Trophoblast cell (in vitro differentiated cells and primary cell): Measurements from ENCODE around the gene BLNK.
A peak's percentile ranks its signal among the peaks of the same experiment; 100 is the strongest.

Source experiments
- DNase-seq, 2 donors: peaks; one replicate each; pipeline ENCODE4 v3.0.0-alpha.2; 2016
- H2AFZ ChIP-seq: 2 replicates; pipeline ENCODE4 v1.6.1; 2013; ENCODE audit warnings: low read length, moderate library complexity, mild to moderate bottlenecking; ENCODE audit not compliant: insufficient read depth, poor library complexity
- H2AK5ac ChIP-seq: 2 replicates; pipeline ENCODE4 v1.6.1; 2013; ENCODE audit warnings: mild to moderate bottlenecking, low read length
- H2BK120ac ChIP-seq: 2 replicates; pipeline ENCODE4 v1.6.1; 2013; ENCODE audit warnings: low read length, mild to moderate bottlenecking, moderate library complexity; ENCODE audit not compliant: insufficient read depth, poor library complexity
- H2BK12ac ChIP-seq: 2 replicates; pipeline ENCODE4 v1.6.1; 2013; ENCODE audit warnings: mild to moderate bottlenecking, low read length, moderate library complexity
- H2BK5ac ChIP-seq: 2 replicates; pipeline ENCODE4 v1.6.1; 2013; ENCODE audit warnings: low read length, low read depth, moderate library complexity, mild to moderate bottlenecking; ENCODE audit not compliant: poor library complexity
- H3K14ac ChIP-seq: 2 replicates; pipeline ENCODE4 v1.6.1; 2013; ENCODE audit warnings: mild to moderate bottlenecking, low read length
- H3K18ac ChIP-seq: 2 replicates; pipeline ENCODE4 v1.6.1; 2013; ENCODE audit warnings: mild to moderate bottlenecking, low read length
- H3K23ac ChIP-seq: 2 replicates; pipeline ENCODE4 v1.6.1; 2013; ENCODE audit warnings: low read length
- H3K27ac ChIP-seq: 2 replicates; pipeline ENCODE4 v1.5.1; 2013; ENCODE audit warnings: low read depth, mild to moderate bottlenecking, inconsistent platforms, low read length, moderate library complexity
- H3K27me3 ChIP-seq: 2 replicates; pipeline ENCODE4 v1.6.1; 2013; ENCODE audit warnings: inconsistent platforms, mild to moderate bottlenecking, low read length, moderate library complexity; ENCODE audit not compliant: insufficient read depth
- H3K36me3 ChIP-seq, 2 experiments: 1 replicate in 1 of 2; 2 replicates in 1 of 2; pipeline ENCODE4 v1.6.1; 2013; ENCODE audit warnings: low read length in 2 of 2, mild to moderate bottlenecking in 2 of 2, moderate library complexity in 1 of 2; ENCODE audit not compliant: insufficient read depth in 2 of 2, control insufficient read depth in 1 of 2
- H3K4ac ChIP-seq: 2 replicates; pipeline ENCODE4 v1.6.1; 2013; ENCODE audit warnings: low read depth, mild to moderate bottlenecking, low read length, moderate library complexity
- H3K4me1 ChIP-seq, 2 experiments: 1 replicate in 1 of 2; 2 replicates in 1 of 2; pipeline ENCODE4 v1.6.1; 2013; ENCODE audit warnings: low read length in 2 of 2, mild to moderate bottlenecking in 2 of 2, moderate library complexity in 1 of 2; ENCODE audit not compliant: insufficient read depth in 2 of 2, control insufficient read depth in 1 of 2
- H3K4me2 ChIP-seq: 2 replicates; pipeline ENCODE4 v1.6.1; 2013; ENCODE audit warnings: inconsistent platforms, mild to moderate bottlenecking, low read length, moderate library complexity
- H3K4me3 ChIP-seq: 2 replicates; pipeline ENCODE4 v1.5.1; 2013; ENCODE audit warnings: mild to moderate bottlenecking, low read depth, low read length, inconsistent platforms
- H3K79me1 ChIP-seq: one replicate; pipeline ENCODE4 v1.6.1; 2013; ENCODE audit warnings: low read length
- H3K79me2 ChIP-seq: 2 replicates; pipeline ENCODE4 v1.6.1; 2013; ENCODE audit warnings: low read length, mild to moderate bottlenecking; ENCODE audit not compliant: control insufficient read depth, insufficient read depth, poor library complexity
- H3K9ac ChIP-seq: 2 replicates; pipeline ENCODE4 v1.6.1; 2013; ENCODE audit warnings: mild to moderate bottlenecking, low read length
- H3K9me3 ChIP-seq: 2 replicates; pipeline ENCODE4 v1.6.1; 2013; ENCODE audit warnings: low read depth, mild to moderate bottlenecking, control low read depth, inconsistent platforms, low read length; ENCODE audit not compliant: insufficient read depth
- H4K12ac ChIP-seq: 2 replicates; pipeline ENCODE4 v1.6.1; 2013; ENCODE audit warnings: low read depth, mild to moderate bottlenecking, low read length, moderate library complexity
- H4K8ac ChIP-seq: 2 replicates; pipeline ENCODE4 v1.6.1; 2013; ENCODE audit warnings: low read depth, mild to moderate bottlenecking, low read length, moderate library complexity
- H4K91ac ChIP-seq: one replicate; pipeline ENCODE4 v1.6.1; 2013; ENCODE audit warnings: low read depth, mild to moderate bottlenecking, low read length, moderate library complexity
- WGBS: extraction: QIAGEN DNeasy Blood & Tissue Kit; methylation state at CpG from one replicate; pipeline ENCODE4 v1.1.7; 2013; ENCODE audit warnings: missing lambda C conversion rate; ENCODE audit not compliant: insufficient read length, insufficient coverage; ENCODE audit errors: extremely low coverage; 5-methylcytosine and 5-hydroxymethylcytosine counted together

Gene BLNK

GRCh38 chr10:96233959-96234358 is 37.4 kb downstream of the BLNK start:
- H3K4me3 ChIP-seq = no peak overlapping the region
- no peak overlapping the region for H4K91ac ChIP-seq
- H3K4me2 ChIP-seq = no peak overlapping the region
- peaks cover 0 to 2% of the 10 kb centered on the region in 2 experiments for H3K36me3 ChIP-seq
- no peak overlapping the region for H3K27ac ChIP-seq
- no peaks in the 10 kb centered on the region for H3K79me1 ChIP-seq
- no peak overlapping the region for H4K8ac ChIP-seq
- no peak overlapping the region for H3K23ac ChIP-seq
- H4K12ac ChIP-seq = no peak overlapping the region
- H3K79me2 ChIP-seq = no peaks in the 10 kb centered on the region
- H2AFZ ChIP-seq = no peak overlapping the region
- H2BK12ac ChIP-seq = no peak overlapping the region
- no peak overlapping the region for H2AK5ac ChIP-seq
- no peaks in the 10 kb centered on the region for H3K4me1 ChIP-seq
- no peak overlapping the region for H3K18ac ChIP-seq
- H2BK5ac ChIP-seq = no peak overlapping the region
- no CpG with 5 or more reads among the region's 2 CpGs for WGBS
- no peak overlapping the region for H3K4ac ChIP-seq
- peaks cover 2% of the 10 kb centered on the region for H3K9me3 ChIP-seq
- H3K27me3 ChIP-seq = no peaks in the 10 kb centered on the region
- no peak for DNase-seq
- no peak overlapping the region for H2BK120ac ChIP-seq
- H3K9ac ChIP-seq = no peak overlapping the region
- H3K14ac ChIP-seq = no peak overlapping the region

- WGBS = no CpG with 5 or more reads among the region's 6 CpGs
- Histone ChIP-seq H3K9me3 (peaks cover 2% of the 10 kb centered on the region), H3K79me1 (no peaks in the 10 kb centered on the region), H3K9ac (no peak overlapping the region), H3K4me1 (no peaks in the 10 kb centered on the region), H2BK5ac (no peak overlapping the region), H3K14ac (no peak overlapping the region), H3K79me2 (no peaks in the 10 kb centered on the region), H3K23ac (no peak overlapping the region), H4K8ac (no peak overlapping the region), H3K18ac (no peak overlapping the region), H3K4ac (no peak overlapping the region), H4K12ac (peak overlapping the region; percentile 32), H2BK120ac (no peak overlapping the region), H2BK12ac (no peak overlapping the region), H3K4me2 (no peak overlapping the region), H3K27me3 (no peaks in the 10 kb centered on the region), H2AFZ (no peak overlapping the region), H4K91ac (no peak overlapping the region), H3K36me3 (no peaks in the 10 kb centered on the region), H3K27ac (no peak overlapping the region), H2AK5ac (no peak overlapping the region), H3K4me3 (no peak overlapping the region)
- DNase-seq = no peak
Measured at GRCh38 chr10:96230527-96230926, 40.8 kb downstream of the BLNK start.

GRCh38 chr10:96229568-96230030 is 41.8 kb downstream of the BLNK start:
- Histone ChIP-seq H3K14ac (no peak overlapping the region), H2AFZ (no peak overlapping the region), H3K79me2 (no peaks in the 10 kb centered on the region), H4K91ac (no peak overlapping the region), H2BK5ac (no peak overlapping the region), H3K27ac (no peak overlapping the region), H2AK5ac (no peak overlapping the region), H3K9me3 (peaks cover 2% of the 10 kb centered on the region), H4K12ac (no peak overlapping the region), H3K18ac (no peak overlapping the region), H2BK120ac (no peak overlapping the region), H3K4me3 (no peak overlapping the region), H3K23ac (no peak overlapping the region), H2BK12ac (no peak overlapping the region), H3K4ac (no peak overlapping the region), H3K9ac (no peak overlapping the region), H3K27me3 (no peaks in the 10 kb centered on the region), H3K36me3 (no peaks in the 10 kb centered on the region), H3K4me1 (no peaks in the 10 kb centered on the region), H3K79me1 (no peaks in the 10 kb centered on the region), H3K4me2 (no peak overlapping the region), H4K8ac (no peak overlapping the region)
- peak; percentile 67 to 86 for DNase-seq
- WGBS = no CpG with 5 or more reads among the region's 7 CpGs

DNA sequence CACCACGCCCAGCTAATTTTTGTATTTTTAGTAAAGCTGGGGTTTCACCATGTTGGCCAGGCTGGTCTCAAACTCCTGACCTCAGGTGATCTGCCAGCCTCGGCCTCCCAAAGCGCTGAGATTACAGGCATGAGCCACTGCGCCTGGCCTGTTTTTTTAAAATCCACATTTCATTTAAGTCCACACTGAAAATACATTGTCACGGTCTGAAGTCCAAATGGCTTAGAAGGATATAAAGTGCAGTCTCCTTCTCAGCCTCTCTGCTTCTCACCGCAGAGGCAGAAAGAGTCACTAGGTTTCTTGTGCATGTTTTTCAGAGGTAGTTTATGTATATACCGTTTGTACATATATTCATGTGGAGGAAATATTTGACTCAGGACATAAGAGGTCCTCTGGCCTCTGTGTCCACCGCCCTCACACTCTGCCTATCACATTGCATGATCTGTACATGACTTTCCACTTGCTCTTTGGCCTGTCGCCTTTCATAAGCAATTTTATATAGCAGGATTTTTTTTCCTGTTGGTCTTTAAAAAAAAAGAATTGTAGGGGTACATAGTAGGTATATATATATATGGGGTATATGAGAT is 42.9 kb downstream of the BLNK start:
- no peak overlapping the region for H3K4me2 ChIP-seq
- H2BK5ac ChIP-seq = no peak overlapping the region
- no peak for DNase-seq
- no peak overlapping the region for H2BK12ac ChIP-seq
- H4K12ac ChIP-seq = no peak overlapping the region
- no peak overlapping the region for H4K91ac ChIP-seq
- no peak overlapping the region for H4K8ac ChIP-seq
- no peak overlapping the region for H2AFZ ChIP-seq
- H3K79me1 ChIP-seq = no peaks in the 10 kb centered on the region
- no peak overlapping the region for H3K27ac ChIP-seq
- no CpG with 5 or more reads among the region's 9 CpGs for WGBS
- H2BK120ac ChIP-seq = no peak overlapping the region
- H3K27me3 ChIP-seq = no peaks in the 10 kb centered on the region
- H2AK5ac ChIP-seq = no peak overlapping the region
- no peak overlapping the region for H3K4ac ChIP-seq
- H3K79me2 ChIP-seq = no peaks in the 10 kb centered on the region
- no peaks in the 10 kb centered on the region for H3K4me1 ChIP-seq
- H3K9ac ChIP-seq = no peak overlapping the region
- H3K9me3 ChIP-seq = peaks cover 2% of the 10 kb centered on the region
- no peak overlapping the region for H3K18ac ChIP-seq
- no peak overlapping the region for H3K23ac ChIP-seq
- no peak overlapping the region for H3K14ac ChIP-seq
- H3K4me3 ChIP-seq = no peak overlapping the region
- H3K36me3 ChIP-seq = no peaks in the 10 kb centered on the region
